Activated CD4-positive, alpha-beta T cell treated with anti-CD3 and anti-CD28 coated beads, Interleukin-2, Interleukin-4, amounts not matched to agents 100 ng/mL and 50 ng/mL, durations not matched to agents 16 hours and 8 hours (primary cell): ENCODE results near the gene SH3BGRL3.
A peak's percentile ranks its signal among the peaks of the same experiment; 100 is the strongest.

Source experiments
- DNase-seq: peaks from one replicate; pipeline ENCODE4 v3.0.0-alpha.2; 2020; ENCODE audit warnings: low spot score

The SH3BGRL3 gene

DNA sequence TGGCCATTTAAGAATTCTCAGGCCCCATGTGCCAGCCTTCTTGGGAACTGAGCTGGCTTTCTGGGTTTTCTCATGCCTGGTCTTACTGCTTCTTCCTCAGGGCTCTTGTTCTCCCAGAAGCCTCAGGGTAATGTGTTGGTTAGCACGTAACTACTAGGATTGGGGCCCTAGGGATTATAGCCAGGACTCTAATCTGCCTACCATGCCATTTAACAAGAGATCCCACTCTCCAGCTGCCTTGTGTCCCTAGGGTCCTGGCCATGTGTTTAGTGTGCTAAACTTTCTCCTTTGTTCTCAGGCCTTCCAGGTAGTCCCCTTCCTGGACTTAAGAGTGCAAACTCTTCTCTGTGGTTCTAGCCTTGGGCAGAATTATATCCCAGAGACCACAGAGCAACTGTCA lies 2.2 kb upstream of the SH3BGRL3 start:
- DNase-seq, result no peak

- DNase-seq, result no peak
Observed at GRCh38 chr1:26278303-26278702, 1.6 kb upstream of the SH3BGRL3 start.

- peak; percentile 74 for DNase-seq
Observed at GRCh38 chr1:26278724-26279455, 996 bp upstream of the SH3BGRL3 start.

GRCh38 chr1:26280333-26281042 lies 602 bp downstream of the SH3BGRL3 start:
- no peak for DNase-seq

GRCh38 chr1:26281091-26281958 lies 1.4 kb downstream of the SH3BGRL3 start:
- no peak for DNase-seq

GRCh38 chr1:26281971-26282370 lies 2.1 kb downstream of the SH3BGRL3 start:
- no peak for DNase-seq

- DNase-seq, result no peak
Observed at GRCh38 chr1:26282401-26282918, 2.6 kb downstream of the SH3BGRL3 start.

GRCh38 chr1:26283279-26283853 lies 3.5 kb downstream of the SH3BGRL3 start:
- no peak for DNase-seq

GRCh38 chr1:26283871-26284596 lies 4.1 kb downstream of the SH3BGRL3 start:
- no peak for DNase-seq

GRCh38 chr1:26284597-26285347 lies 4.9 kb downstream of the SH3BGRL3 start:
- DNase-seq, result peak; percentile 96

- DNase-seq, result peak; percentile 57
Observed at GRCh38 chr1:26285366-26286063, 5.6 kb downstream of the SH3BGRL3 start.

DNA sequence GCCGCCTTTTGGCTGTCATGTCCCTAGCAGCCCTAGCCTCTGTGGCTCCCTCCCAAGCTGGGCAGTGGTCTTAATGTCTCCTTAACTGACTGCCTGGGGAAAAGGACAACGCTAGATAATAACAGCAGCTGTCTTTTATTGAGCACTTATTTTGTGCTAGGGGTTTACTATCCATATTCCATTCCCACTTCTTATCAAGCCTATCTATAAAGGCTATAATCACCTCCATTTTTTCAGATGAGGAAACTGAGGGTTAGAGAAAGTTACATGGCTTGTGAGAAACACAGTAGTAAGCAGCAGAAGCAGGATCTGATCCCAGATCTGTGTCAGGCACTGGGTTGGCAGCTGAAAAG lies 6.2 kb downstream of the SH3BGRL3 start:
- DNase-seq, result no peak

- DNase-seq, result peak; percentile 84
Observed at GRCh38 chr1:26287033-26287711, 7.3 kb downstream of the SH3BGRL3 start.

DNA sequence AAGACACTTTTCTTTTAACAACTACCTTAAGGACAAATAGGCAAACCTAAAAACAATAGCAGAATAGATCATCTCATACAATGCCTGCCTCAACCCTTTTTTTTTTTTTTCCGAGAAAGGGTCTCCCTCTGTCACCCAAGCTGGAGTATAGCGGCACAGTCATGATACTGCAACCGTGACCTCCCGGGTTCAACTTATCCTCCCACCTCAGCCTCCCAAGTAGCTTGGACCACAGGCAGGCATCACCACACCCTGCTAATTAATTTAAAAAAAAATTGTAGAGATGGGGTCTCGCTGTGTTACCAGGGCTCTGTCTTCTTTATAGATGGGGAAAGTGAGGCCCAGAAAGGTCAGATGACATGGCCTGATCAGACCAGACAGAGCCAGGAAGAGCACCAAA lies 7.9 kb downstream of the SH3BGRL3 start:
- no peak for DNase-seq

DNA sequence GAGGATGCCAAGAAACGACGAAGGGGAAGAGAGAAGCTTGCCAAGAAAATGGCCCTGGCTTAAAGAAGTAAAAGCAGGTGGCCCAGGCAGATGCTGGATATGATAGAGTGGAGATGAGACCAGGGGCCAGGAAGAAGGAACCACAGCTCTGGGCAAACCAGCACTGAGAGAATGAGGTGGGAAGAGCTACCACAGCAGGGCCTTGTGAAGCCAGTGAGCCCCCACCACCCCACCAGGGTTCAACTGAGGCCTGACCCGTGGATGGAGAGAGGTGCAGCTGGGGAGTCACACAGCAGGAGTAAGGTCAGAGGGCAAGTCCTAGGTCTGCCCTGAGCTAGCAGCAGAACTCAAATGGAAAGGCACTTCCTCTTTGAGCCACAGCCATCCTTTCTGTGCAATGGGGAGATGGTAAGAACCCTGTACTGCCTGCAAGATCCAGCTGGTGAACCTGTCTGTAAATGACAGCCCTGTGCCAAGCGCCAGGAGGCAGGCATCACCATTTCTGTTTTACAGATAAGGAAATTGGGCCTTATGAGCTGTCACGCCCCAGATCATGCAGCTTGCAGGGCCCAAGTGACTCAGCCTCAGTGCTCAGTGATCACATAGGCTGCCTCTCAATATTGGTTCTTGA lies 8.5 kb downstream of the SH3BGRL3 start:
- peak; percentile 85 for DNase-seq

GRCh38 chr1:26289158-26290059 lies 9.5 kb downstream of the SH3BGRL3 start:
- no peak for DNase-seq

GRCh38 chr1:26290122-26290881 lies 10.4 kb downstream of the SH3BGRL3 start:
- no peak for DNase-seq
